ENCODE data around the gene AKR1D1.

Gene AKR1D1

GRCh38 chr7:138122162-138122561 lies 45.9 kb downstream of the AKR1D1 start:
- H3K4me3 ChIP-seq (ENCODE audit: low read length), result no peak overlapping the region
- DNase-seq (ENCODE audit: low read depth), result no peak
- TF ChIP-seq, protein P1, sequence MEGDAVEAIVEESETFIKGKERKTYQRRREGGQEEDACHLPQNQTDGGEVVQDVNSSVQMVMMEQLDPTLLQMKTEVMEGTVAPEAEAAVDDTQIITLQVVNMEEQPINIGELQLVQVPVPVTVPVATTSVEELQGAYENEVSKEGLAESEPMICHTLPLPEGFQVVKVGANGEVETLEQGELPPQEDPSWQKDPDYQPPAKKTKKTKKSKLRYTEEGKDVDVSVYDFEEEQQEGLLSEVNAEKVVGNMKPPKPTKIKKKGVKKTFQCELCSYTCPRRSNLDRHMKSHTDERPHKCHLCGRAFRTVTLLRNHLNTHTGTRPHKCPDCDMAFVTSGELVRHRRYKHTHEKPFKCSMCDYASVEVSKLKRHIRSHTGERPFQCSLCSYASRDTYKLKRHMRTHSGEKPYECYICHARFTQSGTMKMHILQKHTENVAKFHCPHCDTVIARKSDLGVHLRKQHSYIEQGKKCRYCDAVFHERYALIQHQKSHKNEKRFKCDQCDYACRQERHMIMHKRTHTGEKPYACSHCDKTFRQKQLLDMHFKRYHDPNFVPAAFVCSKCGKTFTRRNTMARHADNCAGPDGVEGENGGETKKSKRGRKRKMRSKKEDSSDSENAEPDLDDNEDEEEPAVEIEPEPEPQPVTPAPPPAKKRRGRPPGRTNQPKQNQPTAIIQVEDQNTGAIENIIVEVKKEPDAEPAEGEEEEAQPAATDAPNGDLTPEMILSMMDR (conservative IDR thresholded peaks at IDR 0.05; ENCODE audit: low read length), result no peak

DNA sequence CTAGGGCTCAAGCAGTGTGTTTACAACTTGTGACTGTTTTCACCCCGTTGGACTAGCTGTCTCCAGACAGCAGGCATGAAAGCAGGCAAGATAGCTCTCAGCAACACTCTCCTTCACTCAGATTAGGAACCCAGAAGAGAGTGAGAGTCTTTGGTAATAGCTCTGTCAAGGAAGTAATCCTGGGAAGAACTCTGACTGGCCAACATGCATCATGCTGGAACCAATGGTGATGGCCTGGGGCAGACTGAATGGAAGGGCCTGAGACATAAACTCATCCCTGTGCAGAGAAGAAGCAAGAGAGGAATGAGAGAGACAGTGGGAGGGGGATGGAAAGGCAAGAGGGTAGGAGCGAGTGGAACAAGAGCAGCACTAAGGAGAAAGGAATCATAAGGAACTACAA lies 48.9 kb downstream of the AKR1D1 start:
- TF ChIP-seq, protein P1 (conservative IDR thresholded peaks at IDR 0.05; ENCODE audit: low read length), result no peak
- no peak for DNase-seq (ENCODE audit: low read depth)
- no peak overlapping the region for H3K4me3 ChIP-seq (ENCODE audit: low read length)

DNA sequence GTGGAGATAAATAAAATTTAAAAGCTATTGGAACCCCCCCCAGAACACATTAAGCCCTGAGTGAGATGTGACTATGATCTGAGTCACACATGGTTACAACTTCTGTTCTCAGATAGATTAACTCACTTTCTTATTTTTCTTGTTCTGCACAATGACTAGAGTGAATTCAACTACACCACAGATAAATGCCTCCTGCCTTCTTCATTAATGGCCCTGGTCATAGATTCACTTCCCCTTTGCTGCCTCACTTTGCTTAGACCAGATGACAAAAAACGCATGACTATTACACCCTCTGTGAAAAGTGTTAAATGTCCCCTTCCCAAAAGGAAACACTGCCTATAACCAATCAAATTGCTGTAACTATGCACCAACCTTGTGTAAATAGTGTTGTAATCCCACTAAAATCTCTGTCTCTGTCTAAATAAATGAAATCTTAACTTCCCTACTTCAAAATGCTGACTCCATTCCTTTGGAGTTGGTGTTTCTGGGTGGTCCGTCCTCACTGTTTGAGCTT lies 49.4 kb downstream of the AKR1D1 start:
- H3K4me3 ChIP-seq (ENCODE audit: low read length), result no peak overlapping the region
- no peak for DNase-seq (ENCODE audit: low read depth)
- TF ChIP-seq, protein P1 (conservative IDR thresholded peaks at IDR 0.05; ENCODE audit: low read length), result no peak

- TF ChIP-seq, protein P1 (conservative IDR thresholded peaks at IDR 0.05; ENCODE audit: low read length), result no peak
- DNase-seq (ENCODE audit: low read depth), result no peak
- H3K4me3 ChIP-seq (ENCODE audit: low read length), result no peak overlapping the region
Measured at GRCh38 chr7:138126928-138127327, 50.7 kb downstream of the AKR1D1 start.

GRCh38 chr7:138127996-138128395 lies 51.7 kb downstream of the AKR1D1 start:
- TF ChIP-seq, protein P1 (conservative IDR thresholded peaks at IDR 0.05; ENCODE audit: low read length), result no peak
- no peak overlapping the region for H3K4me3 ChIP-seq (ENCODE audit: low read length)
- no peak for DNase-seq (ENCODE audit: low read depth)

GRCh38 chr7:138129551-138130165 lies 53.4 kb downstream of the AKR1D1 start:
- TF ChIP-seq, protein P1 (conservative IDR thresholded peaks at IDR 0.05; ENCODE audit: low read length), result no peak
- H3K4me3 ChIP-seq (ENCODE audit: low read length), result no peak overlapping the region
- no peak for DNase-seq (ENCODE audit: low read depth)

DNA sequence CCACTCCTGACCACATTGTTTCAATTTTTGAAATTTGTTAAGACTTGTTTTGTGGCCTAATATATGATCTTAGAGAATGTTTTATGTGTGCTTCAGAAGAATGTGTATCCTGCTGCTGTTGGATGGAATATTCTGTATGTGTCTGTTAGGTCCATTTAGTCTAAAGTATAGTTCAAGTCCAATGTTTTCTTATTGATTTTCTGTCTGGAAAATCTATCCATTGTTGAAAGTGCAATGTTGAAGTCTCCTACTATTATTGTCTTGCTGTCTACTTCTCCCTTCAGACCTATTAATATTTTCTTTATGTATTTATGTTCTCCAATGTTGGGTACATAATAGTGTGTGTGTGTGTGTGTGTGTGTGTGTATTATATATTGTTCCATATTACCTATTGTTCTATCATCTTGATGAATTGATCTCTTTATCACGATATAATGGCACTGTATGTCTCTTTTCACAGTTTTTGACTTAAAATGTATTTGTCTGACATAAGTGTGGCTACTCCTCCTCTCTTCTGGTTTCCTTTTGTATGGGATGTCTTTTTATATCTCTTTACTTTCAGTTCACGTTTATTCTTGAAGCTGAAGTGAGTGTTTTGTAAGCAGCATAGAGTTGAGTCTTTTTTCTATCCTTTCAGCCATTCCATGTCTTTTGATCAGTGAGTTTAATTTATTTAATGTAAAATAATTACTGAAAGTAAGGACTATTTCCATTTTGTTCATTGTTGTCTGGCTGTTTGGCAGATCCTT lies 61.3 kb downstream of the AKR1D1 start:
- no peak for DNase-seq (ENCODE audit: low read depth)

More for the DNA sequence above, 61.3 kb downstream of the AKR1D1 start:
- H3K4me3 ChIP-seq (ENCODE audit: low read length), result no peak overlapping the region
- TF ChIP-seq, protein P1 (conservative IDR thresholded peaks at IDR 0.05; ENCODE audit: low read length), result no peak
